Activated T-helper 1 cell treated with anti-CD3 and anti-CD28 coated beads, Interleukin-2, amount 50 U/mL, for 16 hours (primary cell): ENCODE data around the gene NIP7.

Experiments
- DNase-seq, 2 donors: peaks; one replicate each; pipeline ENCODE4 v3.0.0-alpha.2; 2020; ENCODE audit warnings: low read depth in 1 of 2, low spot score in 1 of 2

The NIP7 gene

GRCh38 chr16:69384974-69385373, 45.4 kb downstream of the NIP7 start:
- no peak for DNase-seq

GRCh38 chr16:69386596-69386995, 47.0 kb downstream of the NIP7 start:
- DNase-seq: no peak
